Loucy (cell line): ENCODE data around the gene NUP205.
"Not testable (repeated sequence)": the region's sequence is repeated elsewhere in the genome, so short reads cannot be mapped to it uniquely, and the experiment has no call there.

ENCODE experiments used
- CTCF ChIP-seq: fragments of 200-600 bp; sonication (generic); conservative IDR thresholded peaks from 2 replicates; pipeline ENCODE4 v1.5.1; 2014; ENCODE audit warnings: mild to moderate bottlenecking, antibody characterized with exemption, low read length
- EZH2phosphoT487 ChIP-seq: fragments of 200-600 bp; IDR thresholded peaks from 2 replicates; pipeline ENCODE4 v1.6.1; 2018; ENCODE audit warnings: antibody characterized with exemption, mild to moderate bottlenecking, moderate library complexity, borderline replicate concordance

- not testable (repeated sequence) for TF ChIP-seq CTCF, EZH2phosphoT487
Observed at GRCh38 chr7:135639690-135640089, 82.0 kb downstream of the NUP205 start.
